WTC11 (cell line): ENCODE data around the gene RAB3IL1. TPM values are rescaled to one million over a fixed set of nuclear protein-coding genes. Genes with fewer than 3 reads are reported as not detected.

Experiments used
- ATAC-seq: fragments of 200-7000 bp; cut with Tn5 transposase; 2 replicates; pipeline ENCODE4 v1.10.0; 2021; ENCODE audit warnings: mild to moderate bottlenecking, moderate library complexity
- CTCF ChIA-PET: fragments of 300-600 bp; sonication (Branson Sonifier 250); formaldehyde crosslinking; loops from one replicate; lab custom pipeline; 2021; ENCODE audit warnings: antibody characterized with exemption; lab: Charles Lee
- POLR2A ChIA-PET: fragments of 350-600 bp; sonication (Branson Sonifier 250); formaldehyde crosslinking; loops from one replicate; lab custom pipeline; 2021; ENCODE audit warnings: antibody characterized with exemption; lab: Charles Lee
- DNase-seq: peaks from one replicate; pipeline ENCODE4 v3.0.0; 2021; ENCODE audit warnings: low spot score
- H3K27ac Mint-ChIP-seq: 2 replicates; pipeline ENCODE4 v1.8.0; 2021; ENCODE audit warnings: mixed read lengths
- H3K27me3 Mint-ChIP-seq: 2 replicates; pipeline ENCODE4 v1.8.0; 2021; ENCODE audit warnings: low read depth, mild to moderate bottlenecking, moderate library complexity, mixed read lengths
- H3K36me3 Mint-ChIP-seq: 2 replicates; pipeline ENCODE4 v1.8.0; 2021; ENCODE audit warnings: mixed read lengths
- H3K4me1 Mint-ChIP-seq: 2 replicates; pipeline ENCODE4 v1.8.0; 2022; ENCODE audit warnings: mixed read lengths
- H3K4me3 Mint-ChIP-seq: 2 replicates; pipeline ENCODE4 v1.8.0; 2021; ENCODE audit warnings: mild to moderate bottlenecking, moderate library complexity, mixed read lengths
- H3K9me3 Mint-ChIP-seq: 2 replicates; pipeline ENCODE4 v1.8.0; 2021; ENCODE audit warnings: mixed read lengths
- ELF4 ChIP-seq: sonication (generic); formaldehyde crosslinking; IDR thresholded peaks from 2 replicates; pipeline ENCODE4 v1.8.1; 2022; ENCODE audit warnings: low read depth, mild to moderate bottlenecking, moderate library complexity, missing genetic modification reagents
- FOXP1 ChIP-seq: sonication (generic); formaldehyde crosslinking; IDR thresholded peaks from 2 replicates; pipeline ENCODE4 v1.8.0; 2022; ENCODE audit warnings: missing genetic modification reagents, mild to moderate bottlenecking, moderate library complexity, borderline replicate concordance
- GABPB1 ChIP-seq: sonication (generic); formaldehyde crosslinking; IDR thresholded peaks from 2 replicates; pipeline ENCODE4 v1.8.1; 2023; ENCODE audit warnings: mild to moderate bottlenecking, missing genetic modification reagents
- IRF2 ChIP-seq: sonication (generic); formaldehyde crosslinking; IDR thresholded peaks from 2 replicates; pipeline ENCODE4 v1.8.0; 2022; ENCODE audit warnings: low read depth, missing genetic modification reagents, borderline replicate concordance
- JAZF1 ChIP-seq: fragments of 250-450 bp; sonication (Bioruptor Pico); IDR thresholded peaks from 2 replicates; pipeline ENCODE4 v1.9.0; 2021; ENCODE audit warnings: moderate library complexity, mild to moderate bottlenecking, inconsistent platforms
- KAT7 ChIP-seq: sonication (generic); formaldehyde crosslinking; IDR thresholded peaks from 2 replicates; pipeline ENCODE4 v1.8.1; 2023; ENCODE audit warnings: missing genetic modification reagents, mild to moderate bottlenecking, borderline replicate concordance
- MYBL2 ChIP-seq: sonication (generic); formaldehyde crosslinking; IDR thresholded peaks from 2 replicates; pipeline ENCODE4 v1.8.1; 2023; ENCODE audit warnings: mild to moderate bottlenecking, moderate library complexity, missing genetic modification reagents
- NR1H2 ChIP-seq: sonication (generic); formaldehyde crosslinking; IDR thresholded peaks from 2 replicates; pipeline ENCODE4 v1.9.0; 2021; ENCODE audit warnings: mild to moderate bottlenecking, moderate library complexity, missing genetic modification reagents
- NR2C2 ChIP-seq: sonication (generic); formaldehyde crosslinking; IDR thresholded peaks from 2 replicates; pipeline ENCODE4 v1.8.0; 2022; ENCODE audit warnings: mild to moderate bottlenecking, missing genetic modification reagents
- PREB ChIP-seq: sonication (generic); formaldehyde crosslinking; IDR thresholded peaks from 2 replicates; pipeline ENCODE4 v1.8.1; 2022; ENCODE audit warnings: mild to moderate bottlenecking, missing genetic modification reagents, moderate library complexity, borderline replicate concordance
- RELA ChIP-seq: sonication (generic); formaldehyde crosslinking; IDR thresholded peaks from 2 replicates; pipeline ENCODE4 v1.8.1; 2022; ENCODE audit warnings: missing genetic modification reagents, mild to moderate bottlenecking, borderline replicate concordance
- SMAD3 ChIP-seq: sonication (generic); formaldehyde crosslinking; IDR thresholded peaks from 2 replicates; pipeline ENCODE4 v1.8.0; 2022; ENCODE audit warnings: missing genetic modification reagents, mild to moderate bottlenecking, borderline replicate concordance
- SMAD4 ChIP-seq: sonication (generic); formaldehyde crosslinking; IDR thresholded peaks from 2 replicates; pipeline ENCODE4 v1.8.0; 2022; ENCODE audit warnings: mild to moderate bottlenecking, missing genetic modification reagents
- SP1 ChIP-seq: sonication (generic); formaldehyde crosslinking; conservative IDR thresholded peaks from 2 replicates; pipeline ENCODE4 v1.8.1; 2022; ENCODE audit warnings: missing genetic modification reagents
- ZNF232 ChIP-seq: sonication (generic); formaldehyde crosslinking; IDR thresholded peaks from 2 replicates; pipeline ENCODE4 v1.8.0; 2022; ENCODE audit warnings: mild to moderate bottlenecking, missing genetic modification reagents
- ZNF425 ChIP-seq: fragments of 250-450 bp; sonication (Bioruptor Pico); conservative IDR thresholded peaks from 2 replicates; pipeline ENCODE4 v1.9.0; 2021; ENCODE audit warnings: mild to moderate bottlenecking
- total RNA-seq: library from RNA; stranded (reverse); gene quantifications from 3 replicates; pipeline ENCODE4 v1.2.3, GENCODE V29; 2021
- TF ChIP-seq, protein P1 (sequence below): fragments of 250-450 bp; sonication (Bioruptor Pico); IDR thresholded peaks from 2 replicates; pipeline ENCODE4 v1.8.0; 2021; ENCODE audit warnings: mild to moderate bottlenecking
- TF ChIP-seq, protein P2 (sequence below): sonication (generic); formaldehyde crosslinking; IDR thresholded peaks from 2 replicates; pipeline ENCODE4 v1.8.1; 2022; ENCODE audit warnings: mild to moderate bottlenecking, moderate library complexity, missing genetic modification reagents
- TF ChIP-seq, protein P3 (sequence below): sonication (generic); formaldehyde crosslinking; IDR thresholded peaks from 2 replicates; pipeline ENCODE4 v1.8.1; 2023; ENCODE audit warnings: mild to moderate bottlenecking, moderate library complexity, missing genetic modification reagents

The RAB3IL1 gene
- total RNA-seq, 1 experiment from 2014 or later: 7.2 TPM

DNA sequence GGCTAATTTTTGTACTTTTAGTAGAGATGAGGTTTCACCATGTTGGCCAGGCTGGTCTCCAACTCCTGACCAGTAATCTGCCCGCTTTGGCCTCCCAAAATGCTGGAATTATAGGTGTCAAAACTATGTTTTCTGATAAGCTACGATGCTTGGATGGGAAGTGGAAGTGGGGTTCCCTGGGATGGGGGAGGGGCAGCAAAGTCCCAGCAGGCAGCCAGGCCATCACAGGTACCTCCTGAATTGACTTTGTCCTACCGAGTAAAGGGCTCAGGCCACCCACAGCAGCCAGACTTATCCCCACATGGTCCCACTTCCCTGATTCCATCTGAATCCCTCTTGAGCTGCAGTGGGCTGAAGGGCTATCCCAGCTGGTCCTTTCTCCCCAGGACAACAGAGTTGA is 43.2 kb upstream of the RAB3IL1 start:
- ChIA-PET POLR2A (interaction anchor here (0.8 kb wide), 1 partner anchor 11 kb away, joined by 3 read pairs; no protein-coding TSS in a partner anchor), CTCF (interaction anchor here (1.0 to 3.6 kb wide), 3 partner anchors 11 to 121 kb away, joined by 3 to 19 read pairs (median 11); no protein-coding TSS in a partner anchor)
- no peak for DNase-seq
- H3K4me1 Mint-ChIP-seq: peaks cover 12% of the 10 kb centered on the region; the same call in 1 of the 2 replicates
- no peak for ATAC-seq
- peaks cover 10% of the 10 kb centered on the region for H3K27me3 Mint-ChIP-seq
- no peaks in the 10 kb centered on the region for H3K9me3 Mint-ChIP-seq
- TF ChIP-seq PREB (CRISPR knock-in tag) (no peak), SP1 (CRISPR knock-in tag) (no peak), KAT7 (no peak), MYBL2 (CRISPR knock-in tag) (no peak), SMAD4 (CRISPR knock-in tag) (no peak), NR2C2 (CRISPR knock-in tag) (no peak), ZNF232 (CRISPR knock-in tag) (no peak), JAZF1 (CRISPR knock-in tag) (no peak), ZNF425 (CRISPR knock-in tag) (no peak), ELF4 (CRISPR knock-in tag) (no peak)
- TF ChIP-seq, protein P1, sequence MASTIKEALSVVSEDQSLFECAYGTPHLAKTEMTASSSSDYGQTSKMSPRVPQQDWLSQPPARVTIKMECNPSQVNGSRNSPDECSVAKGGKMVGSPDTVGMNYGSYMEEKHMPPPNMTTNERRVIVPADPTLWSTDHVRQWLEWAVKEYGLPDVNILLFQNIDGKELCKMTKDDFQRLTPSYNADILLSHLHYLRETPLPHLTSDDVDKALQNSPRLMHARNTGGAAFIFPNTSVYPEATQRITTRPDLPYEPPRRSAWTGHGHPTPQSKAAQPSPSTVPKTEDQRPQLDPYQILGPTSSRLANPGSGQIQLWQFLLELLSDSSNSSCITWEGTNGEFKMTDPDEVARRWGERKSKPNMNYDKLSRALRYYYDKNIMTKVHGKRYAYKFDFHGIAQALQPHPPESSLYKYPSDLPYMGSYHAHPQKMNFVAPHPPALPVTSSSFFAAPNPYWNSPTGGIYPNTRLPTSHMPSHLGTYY: no peak
- TF ChIP-seq, protein P2, sequence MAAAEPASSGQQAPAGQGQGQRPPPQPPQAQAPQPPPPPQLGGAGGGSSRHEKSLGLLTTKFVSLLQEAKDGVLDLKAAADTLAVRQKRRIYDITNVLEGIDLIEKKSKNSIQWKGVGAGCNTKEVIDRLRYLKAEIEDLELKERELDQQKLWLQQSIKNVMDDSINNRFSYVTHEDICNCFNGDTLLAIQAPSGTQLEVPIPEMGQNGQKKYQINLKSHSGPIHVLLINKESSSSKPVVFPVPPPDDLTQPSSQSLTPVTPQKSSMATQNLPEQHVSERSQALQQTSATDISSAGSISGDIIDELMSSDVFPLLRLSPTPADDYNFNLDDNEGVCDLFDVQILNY (CRISPR knock-in tag): no peak
- TF ChIP-seq, all 79 proteins: peak for 0
- H3K27ac Mint-ChIP-seq: no peak overlapping the region
- peaks cover 28% of the 10 kb centered on the region for H3K36me3 Mint-ChIP-seq
- H3K4me3 Mint-ChIP-seq: no peak overlapping the region

DNA sequence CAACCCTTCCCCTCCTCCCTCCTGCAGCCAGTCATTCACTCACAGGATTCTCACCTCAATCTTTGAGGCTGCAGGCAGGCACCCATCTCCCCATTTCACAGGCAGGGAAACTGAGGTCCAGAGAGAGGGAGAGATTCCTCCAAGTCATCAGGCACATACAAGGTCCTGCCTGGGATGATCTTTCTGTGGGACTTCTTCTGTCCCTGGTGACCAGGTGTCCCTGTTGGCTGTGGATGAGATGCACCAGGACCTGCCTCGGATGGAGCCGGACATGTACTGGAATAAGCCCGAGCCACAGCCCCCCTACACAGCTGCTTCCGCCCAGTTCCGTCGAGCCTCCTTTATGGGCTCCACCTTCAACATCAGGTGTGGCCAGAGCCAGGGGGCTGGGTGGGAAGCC is 42.3 kb upstream of the RAB3IL1 start:
- peaks cover 15% of the 10 kb centered on the region for H3K27me3 Mint-ChIP-seq
- ChIA-PET POLR2A (interaction anchor here (0.7 to 1.1 kb wide), 2 partner anchors 8 to 10 kb away, joined by 3 to 4 read pairs; partner anchors contain the start of gene BEST1), CTCF (interaction anchor here (1.0 to 3.6 kb wide), 5 partner anchors 10 to 149 kb away, joined by 3 to 19 read pairs (median 7); no protein-coding TSS in a partner anchor)
- no peak overlapping the region for H3K27ac Mint-ChIP-seq
- H3K36me3 Mint-ChIP-seq: peaks cover 19% of the 10 kb centered on the region
- peaks cover 5% of the 10 kb centered on the region; the same call in 1 of the 2 replicates for H3K4me1 Mint-ChIP-seq
- TF ChIP-seq FOXP1 (CRISPR knock-in tag) (no peak), GABPB1 (CRISPR knock-in tag) (no peak), SMAD3 (CRISPR knock-in tag) (no peak), IRF2 (CRISPR knock-in tag) (no peak), NR1H2 (CRISPR knock-in tag) (no peak), RELA (CRISPR knock-in tag) (no peak)
- TF ChIP-seq, protein P3, sequence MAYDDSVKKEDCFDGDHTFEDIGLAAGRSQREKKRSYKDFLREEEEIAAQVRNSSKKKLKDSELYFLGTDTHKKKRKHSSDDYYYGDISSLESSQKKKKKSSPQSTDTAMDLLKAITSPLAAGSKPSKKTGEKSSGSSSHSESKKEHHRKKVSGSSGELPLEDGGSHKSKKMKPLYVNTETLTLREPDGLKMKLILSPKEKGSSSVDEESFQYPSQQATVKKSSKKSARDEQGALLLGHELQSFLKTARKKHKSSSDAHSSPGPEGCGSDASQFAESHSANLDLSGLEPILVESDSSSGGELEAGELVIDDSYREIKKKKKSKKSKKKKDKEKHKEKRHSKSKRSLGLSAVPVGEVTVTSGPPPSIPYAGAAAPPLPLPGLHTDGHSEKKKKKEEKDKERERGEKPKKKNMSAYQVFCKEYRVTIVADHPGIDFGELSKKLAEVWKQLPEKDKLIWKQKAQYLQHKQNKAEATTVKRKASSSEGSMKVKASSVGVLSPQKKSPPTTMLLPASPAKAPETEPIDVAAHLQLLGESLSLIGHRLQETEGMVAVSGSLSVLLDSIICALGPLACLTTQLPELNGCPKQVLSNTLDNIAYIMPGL (CRISPR knock-in tag): no peak
- no peak for ATAC-seq
- H3K9me3 Mint-ChIP-seq: no peaks in the 10 kb centered on the region
- H3K4me3 Mint-ChIP-seq: no peak overlapping the region
- DNase-seq: peak; percentile 9
